Keratinocyte (primary cell): Measurements from ENCODE around the gene RORB.
"Not testable (repeated sequence)": the region's sequence is repeated elsewhere in the genome, so short reads cannot be mapped to it uniquely, and the experiment has no call there.

ENCODE experiments used
- CTCF ChIP-seq, 3 experiments: IDR thresholded peaks in 1 of 3; conservative IDR thresholded peaks in 1 of 3; optimal IDR thresholded peaks in 1 of 3; 2 replicates in 2 of 3; 3 replicates in 1 of 3; pipeline versions ENCODE3 to v1.5.1; 2011; ENCODE audit warnings: low read length in 3 of 3, mild to moderate bottlenecking in 3 of 3, moderate library complexity in 2 of 3, control low read depth in 1 of 3, inconsistent platforms in 1 of 3; ENCODE audit not compliant: insufficient read depth in 2 of 3; ENCODE audit errors: extremely low read depth in 1 of 3
- EZH2 ChIP-seq: IDR thresholded peaks from one replicate; pipeline ENCODE4 v1.6.1; 2012; ENCODE audit warnings: inconsistent platforms, mild to moderate bottlenecking, low read length, moderate library complexity

- peak in 1 of 3 experiments; percentile 10 for TF ChIP-seq CTCF (optimal IDR thresholded peaks at IDR 0.05 in 1 of 3, IDR thresholded peaks at IDR 0.05 in 1 of 3, conservative IDR thresholded peaks at IDR 0.05 in 1 of 3; ENCODE audit: extremely low read depth in 1 of 3, insufficient read depth in 2 of 3, low read length in 3 of 3)
- TF ChIP-seq EZH2: not testable (repeated sequence)
These were observed 33.3 kb downstream of the RORB start for GRCh38 chr9:74530458-74530857.
